CD4-positive, alpha-beta memory T cell (primary cell): Measurements from ENCODE around the gene CD47. TPM values are rescaled to one million over a fixed set of nuclear protein-coding genes. Genes with fewer than 3 reads are reported as not detected.

ENCODE experiments used
- CTCF ChIA-PET: fragments of 350-600 bp; sonication (Branson Sonifier 250); formaldehyde crosslinking; loops from one replicate; lab custom pipeline; 2021; ENCODE audit warnings: inconsistent platforms; ENCODE audit not compliant: partially characterized antibody; lab: Charles Lee
- POLR2A ChIA-PET: fragments of 350-600 bp; sonication (Branson Sonifier 250); formaldehyde crosslinking; loops from one replicate; lab custom pipeline; 2021; ENCODE audit not compliant: partially characterized antibody; lab: Charles Lee
- DNase-seq, 5 donors: peaks; one replicate each; pipeline versions ENCODE4 v3.0.0 to v3.0.0-alpha.2; 2020 to 2022; ENCODE audit warnings: mixed read lengths in 1 of 5
- H3K27ac ChIP-seq: one replicate; pipeline ENCODE4 v1.7.0; 2013; ENCODE audit warnings: low read depth, low read length
- H3K27me3 ChIP-seq: 2 replicates; pipeline ENCODE4 v1.7.0; 2013; ENCODE audit warnings: mild to moderate bottlenecking, low read length, moderate library complexity; ENCODE audit not compliant: insufficient read depth
- H3K36me3 ChIP-seq: 2 replicates; pipeline ENCODE4 v1.7.0; 2013; ENCODE audit warnings: mild to moderate bottlenecking, low read length, moderate library complexity; ENCODE audit not compliant: insufficient read depth
- H3K4me1 ChIP-seq: 2 replicates; pipeline ENCODE4 v1.7.0; 2013; ENCODE audit warnings: mild to moderate bottlenecking, low read length, moderate library complexity; ENCODE audit not compliant: insufficient read depth
- H3K4me3 ChIP-seq, 2 donors: one replicate each; pipeline ENCODE4 v1.7.0; 2013; ENCODE audit warnings: low read length in 2 of 2, mild to moderate bottlenecking in 1 of 2
- H3K9me3 ChIP-seq, 2 donors: one replicate each; pipeline ENCODE4 v1.7.0; 2013; ENCODE audit warnings: low read length in 2 of 2, control low read depth in 1 of 2; ENCODE audit not compliant: control insufficient read depth in 1 of 2
- H3K27ac Mint-ChIP-seq, 7 donors: one replicate each; pipeline ENCODE4 v1.8.0; 2020 to 2021; ENCODE audit warnings: mixed read lengths in 7 of 7, mild to moderate bottlenecking in 6 of 7, inconsistent platforms in 3 of 7, moderate library complexity in 3 of 7
- H3K27me3 Mint-ChIP-seq, 2 donors: one replicate each; pipeline ENCODE4 v1.8.0; 2020 to 2021; ENCODE audit warnings: mixed read lengths in 2 of 2
- H3K36me3 Mint-ChIP-seq, 2 donors: one replicate each; pipeline ENCODE4 v1.8.0; 2020 to 2021; ENCODE audit warnings: mixed read lengths in 2 of 2, inconsistent platforms in 1 of 2, mild to moderate bottlenecking in 1 of 2
- H3K4me1 Mint-ChIP-seq, 4 donors: one replicate each; pipeline ENCODE4 v1.8.0; 2020 to 2021; ENCODE audit warnings: mixed read lengths in 4 of 4, mild to moderate bottlenecking in 1 of 4
- H3K4me3 Mint-ChIP-seq, 8 donors: one replicate each; pipeline ENCODE4 v1.8.0; 2020 to 2021; ENCODE audit warnings: mixed read lengths in 8 of 8, mild to moderate bottlenecking in 7 of 8, moderate library complexity in 6 of 8, inconsistent platforms in 3 of 8
- H3K9me3 Mint-ChIP-seq, 8 donors: one replicate each; pipeline ENCODE4 v1.8.0; 2020 to 2021; ENCODE audit warnings: mixed read lengths in 8 of 8, mild to moderate bottlenecking in 5 of 8, inconsistent platforms in 3 of 8, moderate library complexity in 1 of 8
- intact Hi-C: fragments of 100-400 bp; cut with micrococcal nuclease; formaldehyde crosslinking; loops from one replicate; pipeline ENCODE4 v1.15.1; 2023
- polyA plus RNA-seq, 2 donors: library from polyadenylated mRNA; unstranded; fragments of 300-500 nt; fragmentation: Illumina TruSeq; gene quantifications; one replicate each; pipeline ENCODE4 v1.2.3, GENCODE V29; 2021
- total RNA-seq, 2 experiments: library from RNA; stranded (reverse); gene quantifications; one replicate each; pipeline ENCODE4 v1.2.3, GENCODE V29; 2021

The CD47 gene
- total and polyA plus RNA-seq, 4 experiments from 2014 or later: 224 to 288 (median 253) TPM

DNA sequence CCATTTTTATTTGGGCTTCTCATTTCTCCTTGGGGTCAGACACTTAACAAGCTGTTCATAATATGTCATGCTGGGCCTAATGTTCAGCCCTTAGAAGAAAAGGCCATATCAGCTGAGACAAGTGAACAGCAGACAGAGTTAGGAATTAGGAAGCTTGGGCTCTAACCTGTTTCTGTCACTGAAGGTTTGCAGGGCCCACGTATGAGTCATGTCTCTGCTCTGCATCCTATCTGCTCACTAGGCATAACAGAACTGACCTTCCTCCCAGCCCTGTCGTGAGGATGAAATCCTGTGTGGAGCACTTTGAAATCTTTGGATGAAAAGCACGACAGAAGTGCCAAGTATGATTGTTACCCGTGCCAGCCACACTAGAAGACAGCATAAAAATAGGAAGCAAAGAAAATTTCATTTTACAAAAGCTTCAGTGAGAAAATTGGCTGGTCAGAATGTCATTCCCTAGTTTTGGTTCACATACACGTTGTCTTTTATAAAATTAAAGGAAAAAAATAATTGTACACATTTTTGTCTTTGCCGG is 26.5 kb upstream of the CD47 start:
- H3K4me3 Mint-ChIP-seq: no peak overlapping the region
- H3K4me1 ChIP-seq: peaks cover 13% of the 10 kb centered on the region
- H3K27ac ChIP-seq: no peak overlapping the region
- peaks cover 7 to 38% (median 29%) of the 10 kb centered on the region in 4 donors for H3K4me1 Mint-ChIP-seq
- H3K27ac Mint-ChIP-seq: peak overlapping the region in 1 of 7 donors; percentile 22
- CTCF ChIA-PET: interaction anchor here (1.0 to 1.5 kb wide), 3 partner anchors 9 to 108 kb away, joined by 3 to 4 read pairs (median 3); no protein-coding TSS in a partner anchor
- no peaks in the 10 kb centered on the region for H3K36me3 Mint-ChIP-seq
- no peak overlapping the region for H3K4me3 ChIP-seq
- POLR2A ChIA-PET: interaction anchor here (0.8 to 2.9 kb wide), 3 partner anchors 10 to 106 kb away, joined by 4 to 10 read pairs (median 5); no protein-coding TSS in a partner anchor
- no peak for DNase-seq
- no peaks in the 10 kb centered on the region for H3K27me3 ChIP-seq
- no peaks in the 10 kb centered on the region for H3K9me3 ChIP-seq
- H3K9me3 Mint-ChIP-seq: no peaks in the 10 kb centered on the region
- no peaks in the 10 kb centered on the region for H3K36me3 ChIP-seq
- intact Hi-C loops: no loop called here
- H3K27me3 Mint-ChIP-seq: no peaks in the 10 kb centered on the region

DNA sequence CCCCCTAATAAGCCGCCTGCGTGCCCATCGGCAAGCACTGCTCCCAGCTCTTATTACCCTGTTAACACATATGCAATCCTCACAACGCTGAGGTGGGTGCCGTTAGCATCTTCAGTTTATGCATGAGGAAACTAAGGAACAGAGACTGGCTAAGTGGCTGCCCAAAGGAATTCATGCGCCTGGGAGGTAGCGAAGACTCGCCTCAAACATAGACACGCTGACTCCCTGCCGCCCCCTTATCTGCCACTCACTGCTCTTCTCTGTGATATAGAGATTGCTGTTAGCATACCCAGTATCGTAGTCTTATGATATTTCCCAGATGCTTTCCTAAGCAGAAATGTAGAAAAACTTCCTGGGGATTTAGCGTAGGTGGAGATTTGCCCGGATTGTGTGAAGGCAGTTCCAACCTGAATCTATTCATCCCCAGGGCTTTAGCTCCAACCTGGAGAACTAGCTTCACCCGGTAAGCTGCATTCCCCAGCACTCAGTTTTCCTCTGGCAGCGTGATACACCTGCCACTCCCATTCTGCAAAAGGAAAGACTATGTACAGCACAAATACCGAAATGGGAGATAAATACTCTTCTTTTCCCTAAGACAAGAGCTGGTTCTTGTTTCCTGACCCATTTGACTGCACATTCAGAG is 23.7 kb upstream of the CD47 start:
- no peak overlapping the region for H3K27ac Mint-ChIP-seq
- CTCF ChIA-PET: no interaction called here

DNA sequence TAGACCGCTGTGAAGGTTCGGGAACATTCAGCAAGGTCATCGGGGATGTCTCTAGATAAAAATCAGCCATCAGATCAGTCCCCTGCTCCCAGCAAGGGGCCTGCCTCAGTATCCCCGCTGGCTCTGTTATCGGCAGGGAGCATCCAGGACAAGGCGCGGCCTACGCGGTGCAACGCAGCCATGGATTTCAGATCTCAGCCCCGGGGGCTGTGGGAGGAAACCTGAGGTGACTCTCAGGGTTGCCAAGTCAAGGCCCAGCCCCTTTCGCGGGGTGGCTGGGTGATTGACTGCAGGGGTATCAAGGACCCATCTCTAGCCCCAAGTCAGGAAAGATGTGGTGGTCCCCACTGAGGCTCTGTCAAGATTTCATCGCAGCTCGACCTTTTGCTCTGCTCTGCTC is 23.1 kb upstream of the CD47 start:
- no peaks in the 10 kb centered on the region for H3K27me3 Mint-ChIP-seq
- H3K4me3 Mint-ChIP-seq: no peak overlapping the region
- no peak overlapping the region for H3K27ac Mint-ChIP-seq
- no peaks in the 10 kb centered on the region for H3K36me3 Mint-ChIP-seq
- POLR2A ChIA-PET: interaction anchor here (1.3 to 3.0 kb wide), 2 partner anchors 12 to 20 kb away, joined by 4 to 15 read pairs; no protein-coding TSS in a partner anchor
- H3K4me1 Mint-ChIP-seq: peaks cover under 1 to 11% (median 8%) of the 10 kb centered on the region in 4 donors
- intact Hi-C loops: no loop called here
- CTCF ChIA-PET: no interaction called here
- H3K9me3 Mint-ChIP-seq: no peaks in the 10 kb centered on the region
- Histone ChIP-seq H3K36me3 (no peaks in the 10 kb centered on the region), H3K27me3 (no peaks in the 10 kb centered on the region), H3K9me3 (no peaks in the 10 kb centered on the region), H3K27ac (no peak overlapping the region), H3K4me1 (no peaks in the 10 kb centered on the region), H3K4me3 (no peak overlapping the region)
- no peak for DNase-seq

More for the DNA sequence above, 23.7 kb upstream of the CD47 start:
- Histone ChIP-seq H3K27ac (no peak overlapping the region), H3K36me3 (no peaks in the 10 kb centered on the region), H3K9me3 (no peaks in the 10 kb centered on the region), H3K4me3 (no peak overlapping the region), H3K27me3 (no peaks in the 10 kb centered on the region), H3K4me1 (peaks cover 3% of the 10 kb centered on the region)
- H3K4me1 Mint-ChIP-seq: peaks cover 1 to 16% (median 12%) of the 10 kb centered on the region in 4 donors
- intact Hi-C loops: no loop called here
- DNase-seq: no peak
- no peaks in the 10 kb centered on the region for H3K27me3 Mint-ChIP-seq
- no peaks in the 10 kb centered on the region for H3K9me3 Mint-ChIP-seq
- H3K4me3 Mint-ChIP-seq: no peak overlapping the region
- H3K36me3 Mint-ChIP-seq: no peaks in the 10 kb centered on the region
- POLR2A ChIA-PET: interaction anchor here (1.3 to 3.0 kb wide), 2 partner anchors 11 to 19 kb away, joined by 4 to 15 read pairs; no protein-coding TSS in a partner anchor

DNA sequence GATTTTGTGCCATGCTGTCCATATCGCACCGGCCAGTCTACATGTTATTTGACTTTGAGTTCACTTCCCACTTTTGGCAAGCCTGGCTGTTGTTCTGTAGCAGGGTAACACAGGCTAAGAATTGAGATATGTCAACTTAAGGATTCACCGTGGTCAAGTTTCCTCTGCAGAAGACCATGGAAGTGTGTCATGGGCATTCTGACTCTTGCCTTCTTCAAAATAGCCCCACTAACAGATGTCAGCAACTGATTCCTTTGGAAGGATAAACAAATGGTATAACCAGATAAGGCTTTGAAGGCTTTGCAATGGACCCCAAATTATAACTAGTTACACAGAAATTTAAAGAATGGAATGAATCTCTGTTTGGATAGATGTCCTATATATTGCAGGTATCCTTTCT is 20.1 kb upstream of the CD47 start:
- Mint-ChIP-seq H3K4me1 (peaks cover 0 to 6% (median 4%) of the 10 kb centered on the region in 4 donors), H3K4me3 (no peak overlapping the region), H3K27ac (no peak overlapping the region), H3K36me3 (no peaks in the 10 kb centered on the region), H3K27me3 (peaks cover 0 to 2% of the 10 kb centered on the region in 2 donors), H3K9me3 (no peaks in the 10 kb centered on the region)
- POLR2A ChIA-PET: no interaction called here
- intact Hi-C loops: no loop called here
- Histone ChIP-seq H3K9me3 (no peaks in the 10 kb centered on the region), H3K27me3 (no peaks in the 10 kb centered on the region), H3K36me3 (no peaks in the 10 kb centered on the region), H3K4me1 (no peaks in the 10 kb centered on the region), H3K4me3 (no peak overlapping the region), H3K27ac (no peak overlapping the region)
- DNase-seq: no peak
- CTCF ChIA-PET: interaction anchor here (0.7 kb wide), 1 partner anchor 10 kb away, joined by 3 read pairs; no protein-coding TSS in a partner anchor

DNA sequence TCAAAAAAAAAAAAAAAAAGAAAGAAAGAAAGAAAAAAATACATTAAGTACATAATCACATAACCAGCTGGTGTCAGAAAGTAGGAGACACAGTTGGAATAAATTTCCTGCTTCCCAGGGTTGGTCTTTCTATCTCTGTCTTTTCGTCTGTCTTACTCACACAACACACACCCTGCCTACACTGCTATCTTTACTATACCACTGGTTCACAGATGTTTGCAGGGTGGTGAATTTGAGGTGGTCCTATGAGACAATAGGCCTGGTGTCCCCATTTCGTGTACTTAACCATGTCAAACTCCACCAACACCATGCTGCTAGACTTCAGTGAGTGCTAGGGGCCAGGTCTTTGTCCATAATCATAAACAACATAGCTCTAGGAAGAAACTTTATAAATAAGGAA is 17.6 kb upstream of the CD47 start:
- Histone ChIP-seq H3K27me3 (no peaks in the 10 kb centered on the region), H3K9me3 (no peaks in the 10 kb centered on the region), H3K4me3 (no peak overlapping the region), H3K36me3 (no peaks in the 10 kb centered on the region), H3K4me1 (no peaks in the 10 kb centered on the region), H3K27ac (no peak overlapping the region)
- Mint-ChIP-seq H3K27ac (no peak overlapping the region), H3K9me3 (no peaks in the 10 kb centered on the region), H3K27me3 (peaks cover 0 to 2% of the 10 kb centered on the region in 2 donors), H3K4me1 (peaks cover 0 to 10% (median 6%) of the 10 kb centered on the region in 4 donors), H3K36me3 (no peaks in the 10 kb centered on the region), H3K4me3 (no peak overlapping the region)
- CTCF ChIA-PET: interaction anchor here (0.9 kb wide), 1 partner anchor 9 kb away, joined by 4 read pairs; no protein-coding TSS in a partner anchor
- DNase-seq: no peak
- POLR2A ChIA-PET: interaction anchor here (1.3 to 2.2 kb wide), 2 partner anchors 8 to 16 kb away, joined by 4 to 10 read pairs; no protein-coding TSS in a partner anchor
- intact Hi-C loops: no loop called here

DNA sequence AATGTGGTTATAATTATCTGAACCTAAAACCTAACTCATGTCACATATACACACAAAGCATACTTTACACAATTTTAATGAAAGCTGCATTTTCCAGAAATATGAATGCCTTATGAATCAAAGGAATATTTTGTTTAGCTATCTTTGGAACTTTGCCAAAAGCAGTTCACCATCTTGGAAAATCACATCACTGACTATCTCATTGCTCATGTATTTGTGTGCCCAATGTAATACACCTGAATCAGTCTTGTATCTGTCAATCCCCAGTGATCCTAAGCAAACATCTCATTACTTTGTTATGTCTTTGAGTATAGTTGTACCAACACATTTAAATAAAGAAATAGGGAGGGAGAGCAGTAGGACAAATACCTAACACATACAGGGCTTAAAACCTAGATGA is 15.6 kb upstream of the CD47 start:
- Mint-ChIP-seq H3K4me1 (peaks cover 4 to 15% (median 11%) of the 10 kb centered on the region in 4 donors), H3K36me3 (no peaks in the 10 kb centered on the region), H3K9me3 (no peaks in the 10 kb centered on the region), H3K27me3 (peaks cover 0 to 2% of the 10 kb centered on the region in 2 donors), H3K4me3 (no peak overlapping the region), H3K27ac (no peak overlapping the region)
- CTCF ChIA-PET: no interaction called here
- POLR2A ChIA-PET: interaction anchor here (1.1 kb wide), 1 partner anchor 117 kb away, joined by 4 read pairs; no protein-coding TSS in a partner anchor
- Histone ChIP-seq H3K9me3 (no peaks in the 10 kb centered on the region), H3K4me3 (no peak overlapping the region), H3K36me3 (no peaks in the 10 kb centered on the region), H3K27ac (no peak overlapping the region), H3K27me3 (no peaks in the 10 kb centered on the region), H3K4me1 (peaks cover 6% of the 10 kb centered on the region)
- intact Hi-C loops: no loop called here
- DNase-seq: no peak

DNA sequence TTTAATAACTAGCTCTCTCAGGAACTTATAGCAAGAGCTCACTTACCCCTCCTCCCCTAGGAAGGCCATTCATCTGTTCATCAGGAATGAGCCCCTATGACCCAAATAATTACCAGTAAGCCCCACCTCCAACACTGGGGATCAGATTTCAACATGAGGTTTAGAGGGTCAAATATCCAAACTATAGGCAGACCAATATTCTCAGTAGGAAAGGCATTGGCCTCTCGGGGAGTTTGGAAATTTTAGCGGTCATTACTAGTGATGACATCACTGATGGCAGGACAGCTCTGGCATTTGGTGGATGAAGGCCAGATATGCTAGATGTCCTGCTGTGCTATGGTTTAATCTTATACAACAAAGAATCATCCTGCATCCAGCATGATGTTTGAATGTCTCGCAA is 15.2 kb upstream of the CD47 start:
- no peaks in the 10 kb centered on the region for H3K9me3 Mint-ChIP-seq
- H3K4me3 Mint-ChIP-seq: no peak overlapping the region
- no peaks in the 10 kb centered on the region for H3K36me3 Mint-ChIP-seq
- intact Hi-C loops: no loop called here
- no peak overlapping the region for H3K27ac ChIP-seq
- peaks cover 8 to 19% (median 14%) of the 10 kb centered on the region in 4 donors for H3K4me1 Mint-ChIP-seq
- peaks cover 0 to 2% of the 10 kb centered on the region in 2 donors for H3K27me3 Mint-ChIP-seq
- H3K4me1 ChIP-seq: peaks cover 10% of the 10 kb centered on the region
- CTCF ChIA-PET: interaction anchor here (1.3 kb wide), 1 partner anchor 118 kb away, joined by 3 read pairs; no protein-coding TSS in a partner anchor
- H3K27ac Mint-ChIP-seq: no peak overlapping the region
- H3K4me3 ChIP-seq: no peak overlapping the region
- DNase-seq: no peak
- H3K27me3 ChIP-seq: no peaks in the 10 kb centered on the region
- no peaks in the 10 kb centered on the region for H3K36me3 ChIP-seq
- POLR2A ChIA-PET: interaction anchor here (1.0 to 1.1 kb wide), 2 partner anchors 21 to 117 kb away, joined by 3 to 4 read pairs; no protein-coding TSS in a partner anchor
- no peaks in the 10 kb centered on the region for H3K9me3 ChIP-seq
